ENCODE measurements around the gene ENPP6.

Gene ENPP6

GRCh38 chr4:184188443-184189400, 29.0 kb downstream of the ENPP6 start:
- DNase-seq = no peak

GRCh38 chr4:184177271-184177670, 40.4 kb downstream of the ENPP6 start:
- no peak for DNase-seq

GRCh38 chr4:184174571-184175488, 42.8 kb downstream of the ENPP6 start:
- DNase-seq = no peak

GRCh38 chr4:184171011-184171410, 46.7 kb downstream of the ENPP6 start:
- no peak for DNase-seq

- no peak for DNase-seq
Measured at GRCh38 chr4:184169225-184169867, 48.3 kb downstream of the ENPP6 start.

- DNase-seq = peak; percentile 84
Measured at GRCh38 chr4:184168406-184169019, 49.2 kb downstream of the ENPP6 start.

- DNase-seq = no peak
Measured at GRCh38 chr4:184167576-184167975, 50.1 kb downstream of the ENPP6 start.

GRCh38 chr4:184166736-184167135, 50.9 kb downstream of the ENPP6 start:
- no peak for DNase-seq

GRCh38 chr4:184165291-184165690, 52.4 kb downstream of the ENPP6 start:
- DNase-seq = no peak

- peak; percentile 59 for DNase-seq
Measured at GRCh38 chr4:184163813-184164212, 53.9 kb downstream of the ENPP6 start.

- no peak for DNase-seq
Measured at GRCh38 chr4:184162596-184162995, 55.1 kb downstream of the ENPP6 start.

- DNase-seq = no peak
Measured at GRCh38 chr4:184157322-184157721, 60.4 kb downstream of the ENPP6 start.

- no peak for DNase-seq
Measured at GRCh38 chr4:184156163-184156920, 61.3 kb downstream of the ENPP6 start.

- no peak for DNase-seq
Measured at GRCh38 chr4:184154199-184154598, 63.5 kb downstream of the ENPP6 start.

- DNase-seq = no peak
Measured at GRCh38 chr4:184153781-184154180, 63.9 kb downstream of the ENPP6 start.

GRCh38 chr4:184151988-184152485, 65.6 kb downstream of the ENPP6 start:
- DNase-seq = no peak

GRCh38 chr4:184150102-184150839, 67.4 kb downstream of the ENPP6 start:
- no peak for DNase-seq

- no peak for DNase-seq
Measured at GRCh38 chr4:184148738-184149637, 68.7 kb downstream of the ENPP6 start.

GRCh38 chr4:184147858-184148737, 69.6 kb downstream of the ENPP6 start:
- no peak for DNase-seq

All from midbrain (tissue), 1 donor.